A673 (cell line): Measurements from ENCODE around the gene KLHL41. TPM values are rescaled to one million over a fixed set of nuclear protein-coding genes. Genes with fewer than 3 reads are reported as not detected.
"Not testable (repeated sequence)": the region's sequence is repeated elsewhere in the genome, so short reads cannot be mapped to it uniquely, and the experiment has no call there.

Source experiments
- BruUV-seq: library from RNA; stranded (reverse); fragments of 400-500 nt; replicated peaks from 2 replicates; lab custom pipeline; 2021; lab: Mats Ljungman, UMichigan
- CTCF ChIA-PET: fragments of 300-600 bp; sonication (Branson Sonifier 250); formaldehyde crosslinking; loops from one replicate; lab custom pipeline; 2022; ENCODE audit warnings: antibody characterized with exemption; lab: Charles Lee
- POLR2A ChIA-PET: fragments of 300-600 bp; sonication (Branson Sonifier 250); formaldehyde crosslinking; loops from one replicate; lab custom pipeline; 2022; ENCODE audit warnings: antibody characterized with exemption; ENCODE audit not compliant: low non-redundant PET; lab: Charles Lee
- DNase-seq: peaks from one replicate; pipeline ENCODE4 v3.0.0-alpha.2; 2015; ENCODE audit warnings: low spot score
- H3K27ac ChIP-seq: fragments of 200-600 bp; sonication (generic); 2 replicates; pipeline ENCODE4 v1.5.1; 2016; ENCODE audit warnings: mixed run types, low read depth, mild to moderate bottlenecking, mixed read lengths, antibody characterized with exemption, low read length; ENCODE audit not compliant: poor library complexity, severe bottlenecking
- H3K27me3 ChIP-seq: fragments of 200-600 bp; sonication (generic); replicated peaks from 2 replicates; pipeline ENCODE4 v1.6.1; 2017; ENCODE audit warnings: mixed run types, low read depth, mild to moderate bottlenecking, mixed read lengths, antibody characterized with exemption, low read length; ENCODE audit not compliant: insufficient read depth, poor library complexity
- H3K36me3 ChIP-seq: fragments of 200-600 bp; sonication (generic); 2 replicates; pipeline ENCODE4 v1.6.1; 2016; ENCODE audit warnings: mixed run types, mild to moderate bottlenecking, mixed read lengths, antibody characterized with exemption, low read length; ENCODE audit not compliant: insufficient read depth, poor library complexity, severe bottlenecking
- H3K4me1 ChIP-seq: fragments of 200-600 bp; sonication (generic); 2 replicates; pipeline ENCODE4 v1.6.1; 2017; ENCODE audit warnings: mixed run types, mild to moderate bottlenecking, mixed read lengths, antibody characterized with exemption, low read length; ENCODE audit not compliant: insufficient read depth, poor library complexity, severe bottlenecking
- H3K4me3 ChIP-seq: fragments of 200-600 bp; sonication (generic); 2 replicates; pipeline ENCODE4 v1.5.1; 2016; ENCODE audit warnings: low read depth, mixed run types, mild to moderate bottlenecking, mixed read lengths, low read length; ENCODE audit not compliant: poor library complexity, severe bottlenecking
- H3K9me3 ChIP-seq: fragments of 200-600 bp; sonication (generic); 2 replicates; pipeline ENCODE4 v1.6.1; 2016; ENCODE audit warnings: mixed run types, low read depth, mild to moderate bottlenecking, mixed read lengths, antibody characterized with exemption, low read length; ENCODE audit not compliant: poor library complexity, severe bottlenecking
- EZH2 ChIP-seq: fragments of 200-600 bp; sonication (generic); IDR thresholded peaks from 2 replicates; pipeline ENCODE4 v1.6.1; 2017; ENCODE audit warnings: borderline replicate concordance, low read depth, mild to moderate bottlenecking, mixed read lengths, antibody characterized with exemption, low read length; ENCODE audit not compliant: poor library complexity, severe bottlenecking
- intact Hi-C: fragments of 100-400 bp; cut with micrococcal nuclease; formaldehyde crosslinking; loops from one replicate; pipeline ENCODE4 v1.10.0; 2022; ENCODE audit not compliant: unreplicated experiment
- total RNA-seq: library from RNA; stranded (reverse); gene quantifications from 2 replicates; pipeline ENCODE4 v1.2.3, GENCODE V29; 2021
- TF ChIP-seq, protein P1 (sequence below): fragments of 300-800, 200-600 bp; sonication (generic); conservative IDR thresholded peaks from 2 replicates; pipeline ENCODE4 v1.5.1; 2017; ENCODE audit warnings: low read depth, mild to moderate bottlenecking, antibody characterized with exemption, low read length, moderate library complexity, mixed read lengths

The KLHL41 gene
- total RNA-seq, 1 experiment from 2014 or later, result 0.34 TPM

GRCh38 chr2:169513094-169513493 lies 3.6 kb downstream of the KLHL41 start:
- intact Hi-C loops, result no loop called here
- CTCF ChIA-PET, result no interaction called here

GRCh38 chr2:169513926-169514325 lies 4.4 kb downstream of the KLHL41 start:
- Histone ChIP-seq H3K4me1 (peaks cover 4% of the 10 kb centered on the region), H3K36me3 (no peaks in the 10 kb centered on the region), H3K27ac (no peak overlapping the region), H3K4me3 (no peak overlapping the region), H3K27me3 (no peaks in the 10 kb centered on the region), H3K9me3 (no peaks in the 10 kb centered on the region)
- POLR2A ChIA-PET, result no interaction called here
- intact Hi-C loops, result no loop called here
- no TSS peak for BruUV-seq
- TF ChIP-seq EZH2, result no peak
- TF ChIP-seq, protein P1, sequence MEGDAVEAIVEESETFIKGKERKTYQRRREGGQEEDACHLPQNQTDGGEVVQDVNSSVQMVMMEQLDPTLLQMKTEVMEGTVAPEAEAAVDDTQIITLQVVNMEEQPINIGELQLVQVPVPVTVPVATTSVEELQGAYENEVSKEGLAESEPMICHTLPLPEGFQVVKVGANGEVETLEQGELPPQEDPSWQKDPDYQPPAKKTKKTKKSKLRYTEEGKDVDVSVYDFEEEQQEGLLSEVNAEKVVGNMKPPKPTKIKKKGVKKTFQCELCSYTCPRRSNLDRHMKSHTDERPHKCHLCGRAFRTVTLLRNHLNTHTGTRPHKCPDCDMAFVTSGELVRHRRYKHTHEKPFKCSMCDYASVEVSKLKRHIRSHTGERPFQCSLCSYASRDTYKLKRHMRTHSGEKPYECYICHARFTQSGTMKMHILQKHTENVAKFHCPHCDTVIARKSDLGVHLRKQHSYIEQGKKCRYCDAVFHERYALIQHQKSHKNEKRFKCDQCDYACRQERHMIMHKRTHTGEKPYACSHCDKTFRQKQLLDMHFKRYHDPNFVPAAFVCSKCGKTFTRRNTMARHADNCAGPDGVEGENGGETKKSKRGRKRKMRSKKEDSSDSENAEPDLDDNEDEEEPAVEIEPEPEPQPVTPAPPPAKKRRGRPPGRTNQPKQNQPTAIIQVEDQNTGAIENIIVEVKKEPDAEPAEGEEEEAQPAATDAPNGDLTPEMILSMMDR, result no peak
- CTCF ChIA-PET, result no interaction called here
- no peak for DNase-seq

More at GRCh38 chr2:169513094-169513493, 3.6 kb downstream of the KLHL41 start:
- H3K27ac ChIP-seq, result no peak overlapping the region
- no TSS peak for BruUV-seq
- H3K4me1 ChIP-seq, result peaks cover 4% of the 10 kb centered on the region
- POLR2A ChIA-PET, result no interaction called here
- TF ChIP-seq EZH2, result no peak
- TF ChIP-seq, protein P1, result no peak
- no peaks in the 10 kb centered on the region for H3K9me3 ChIP-seq
- no peaks in the 10 kb centered on the region for H3K36me3 ChIP-seq
- no peaks in the 10 kb centered on the region for H3K27me3 ChIP-seq
- H3K4me3 ChIP-seq, result no peak overlapping the region
- no peak for DNase-seq

- H3K36me3 ChIP-seq, POLR2A ChIA-PET, H3K4me1 ChIP-seq, H3K4me3 ChIP-seq, H3K9me3 ChIP-seq, H3K27ac ChIP-seq, CTCF ChIA-PET, H3K27me3 ChIP-seq, BruUV-seq, intact Hi-C loops, DNase-seq: not testable (repeated sequence)
These were observed 5.3 kb downstream of the KLHL41 start for GRCh38 chr2:169514758-169515157.

GRCh38 chr2:169516488-169516995 lies 7.0 kb downstream of the KLHL41 start:
- POLR2A ChIA-PET, CTCF ChIA-PET, H3K36me3 ChIP-seq, H3K9me3 ChIP-seq, DNase-seq, BruUV-seq, H3K27ac ChIP-seq, H3K4me1 ChIP-seq, intact Hi-C loops, H3K27me3 ChIP-seq, H3K4me3 ChIP-seq: not testable (repeated sequence)
